OCI-LY3 (cell line): ENCODE measurements around the gene MAT2B.

Experiments
- H2AFZ ChIP-seq: fragments of 200-600, 300-600 bp; shearing (Covaris generic); 2 replicates; pipeline ENCODE4 v1.6.0; 2014; ENCODE audit warnings: antibody characterized with exemption, low read depth, low read length
- H3K27ac ChIP-seq: fragments of 200-600, 300-600 bp; sonication (generic); 2 replicates; pipeline ENCODE4 v1.5.1; 2014; ENCODE audit warnings: mild to moderate bottlenecking, low read length, moderate library complexity, mixed read lengths
- H3K27me3 ChIP-seq: fragments of 200-600, 300-600 bp; sonication (generic); 2 replicates; pipeline ENCODE4 v1.6.1; 2014; ENCODE audit warnings: low read depth, low read length, mixed read lengths
- H3K36me3 ChIP-seq: fragments of 200-600, 300-600 bp; sonication (generic); replicated peaks from 2 replicates; pipeline ENCODE3; 2014; ENCODE audit warnings: low read depth, low read length, mixed read lengths
- H3K4me1 ChIP-seq: fragments of 300-600, 200-600 bp; sonication (generic); 2 replicates; pipeline ENCODE4 v1.6.1; 2014; ENCODE audit warnings: low read length, mixed read lengths
- H3K4me2 ChIP-seq: fragments of 200-600, 300-600 bp; sonication (generic); 2 replicates; pipeline ENCODE4 v1.6.1; 2014; ENCODE audit warnings: low read length, mixed read lengths
- H3K4me3 ChIP-seq: fragments of 300-600, 200-600 bp; sonication (generic); 2 replicates; pipeline ENCODE4 v1.5.1; 2014; ENCODE audit warnings: antibody characterized with exemption, mild to moderate bottlenecking, low read length, moderate library complexity
- H3K79me2 ChIP-seq: fragments of 300-600, 200-600 bp; shearing (Covaris generic); 2 replicates; pipeline ENCODE4 v1.6.1; 2014; ENCODE audit warnings: mild to moderate bottlenecking, low read length, mixed read lengths
- H3K9ac ChIP-seq: fragments of 300-600, 200-600 bp; shearing (Covaris generic); 2 replicates; pipeline ENCODE4 v1.6.0; 2014; ENCODE audit warnings: mild to moderate bottlenecking, low read length, moderate library complexity
- H3K9me3 ChIP-seq: fragments of 200-600, 300-600 bp; shearing (Covaris generic); 2 replicates; pipeline ENCODE4 v1.6.1; 2014; ENCODE audit warnings: low read length, mixed read lengths; ENCODE audit not compliant: insufficient read depth
- H4K20me1 ChIP-seq: fragments of 200-600, 300-600 bp; sonication (generic); 2 replicates; pipeline ENCODE4 v1.6.1; 2016; ENCODE audit warnings: low read length, mixed read lengths; ENCODE audit not compliant: insufficient read depth
- EZH2phosphoT487 ChIP-seq: fragments of 200-600 bp; shearing (Covaris generic); IDR thresholded peaks from 2 replicates; pipeline ENCODE4 v1.6.1; 2018; ENCODE audit warnings: antibody characterized with exemption, mixed run types, low read depth
- TF ChIP-seq, protein P1 (sequence below): fragments of 200-600, 300-600 bp; sonication (generic); IDR thresholded peaks from 2 replicates; pipeline ENCODE4 v1.5.1; 2014; ENCODE audit warnings: antibody characterized with exemption, low read length, low read depth

Gene MAT2B

DNA sequence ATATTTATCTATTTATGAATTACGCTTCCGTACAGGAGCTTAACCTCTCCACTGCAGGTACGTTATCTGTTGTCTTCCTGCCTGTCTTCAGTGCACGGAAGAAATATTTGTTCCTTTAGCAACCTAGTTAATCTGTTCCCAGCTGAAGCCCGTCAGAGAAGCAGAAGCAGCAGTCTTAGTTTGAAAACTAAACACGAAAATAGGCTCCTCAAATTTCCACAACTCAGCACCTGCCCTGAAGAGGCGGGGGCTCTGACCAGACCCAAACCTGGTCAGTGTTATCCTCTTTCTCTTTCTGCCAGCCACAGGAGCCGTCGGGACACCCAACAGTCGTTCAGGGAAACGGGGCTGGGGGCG is 46.0 kb upstream of the MAT2B start:
- H3K79me2 ChIP-seq = peaks cover 77% of the 10 kb centered on the region
- H3K27ac ChIP-seq = peak overlapping the region; percentile 97
- peak overlapping the region; percentile 93; the same call in 1 of the 2 replicates for H2AFZ ChIP-seq
- peaks cover 24% of the 10 kb centered on the region for H3K36me3 ChIP-seq
- TF ChIP-seq EZH2phosphoT487 = no peak
- TF ChIP-seq, protein P1, sequence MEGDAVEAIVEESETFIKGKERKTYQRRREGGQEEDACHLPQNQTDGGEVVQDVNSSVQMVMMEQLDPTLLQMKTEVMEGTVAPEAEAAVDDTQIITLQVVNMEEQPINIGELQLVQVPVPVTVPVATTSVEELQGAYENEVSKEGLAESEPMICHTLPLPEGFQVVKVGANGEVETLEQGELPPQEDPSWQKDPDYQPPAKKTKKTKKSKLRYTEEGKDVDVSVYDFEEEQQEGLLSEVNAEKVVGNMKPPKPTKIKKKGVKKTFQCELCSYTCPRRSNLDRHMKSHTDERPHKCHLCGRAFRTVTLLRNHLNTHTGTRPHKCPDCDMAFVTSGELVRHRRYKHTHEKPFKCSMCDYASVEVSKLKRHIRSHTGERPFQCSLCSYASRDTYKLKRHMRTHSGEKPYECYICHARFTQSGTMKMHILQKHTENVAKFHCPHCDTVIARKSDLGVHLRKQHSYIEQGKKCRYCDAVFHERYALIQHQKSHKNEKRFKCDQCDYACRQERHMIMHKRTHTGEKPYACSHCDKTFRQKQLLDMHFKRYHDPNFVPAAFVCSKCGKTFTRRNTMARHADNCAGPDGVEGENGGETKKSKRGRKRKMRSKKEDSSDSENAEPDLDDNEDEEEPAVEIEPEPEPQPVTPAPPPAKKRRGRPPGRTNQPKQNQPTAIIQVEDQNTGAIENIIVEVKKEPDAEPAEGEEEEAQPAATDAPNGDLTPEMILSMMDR = no peak
- peak overlapping the region; percentile 93 for H3K4me3 ChIP-seq
- H3K27me3 ChIP-seq = no peaks in the 10 kb centered on the region
- no peaks in the 10 kb centered on the region for H4K20me1 ChIP-seq
- H3K4me1 ChIP-seq = peaks cover 22% of the 10 kb centered on the region
- peak overlapping the region; percentile 77 for H3K4me2 ChIP-seq
- H3K9me3 ChIP-seq = no peaks in the 10 kb centered on the region
- peak overlapping the region; percentile 94 for H3K9ac ChIP-seq

DNA sequence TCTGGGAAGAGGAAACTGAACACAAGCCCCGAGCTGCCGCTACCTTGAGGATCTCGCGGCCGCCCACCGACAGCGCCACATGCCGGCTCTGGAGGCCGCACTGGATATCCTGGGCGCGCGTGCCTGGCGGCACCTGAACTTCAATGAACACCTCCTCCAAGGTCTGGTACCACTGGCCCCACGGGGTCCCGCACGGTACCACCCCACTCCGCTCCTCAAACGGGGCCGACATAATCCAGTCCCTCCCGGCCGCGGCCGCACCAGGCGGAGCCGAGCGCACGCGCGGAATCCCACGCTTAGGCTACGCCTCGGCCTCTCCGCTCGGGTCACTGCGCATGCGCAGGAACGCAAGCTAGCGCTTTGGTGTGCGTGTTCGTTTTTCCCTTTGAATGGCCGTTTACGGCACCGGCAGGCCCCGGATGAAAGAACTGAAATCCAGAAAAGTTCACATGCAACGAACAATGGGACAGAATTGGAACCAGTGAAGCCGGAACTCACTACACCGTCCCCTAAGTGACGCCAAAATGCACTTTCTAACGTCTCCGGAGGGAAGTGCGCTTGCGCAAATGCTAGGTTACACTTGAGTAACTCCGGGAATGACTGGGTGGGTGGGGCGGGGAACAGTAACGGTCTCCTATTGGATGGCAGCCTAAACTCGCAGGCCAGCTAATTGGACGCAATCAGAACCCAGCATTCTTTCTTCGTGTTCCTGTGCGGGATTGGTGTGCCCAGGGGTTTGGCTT is 45.4 kb upstream of the MAT2B start, which contains the start of gene NUDCD2:
NUDCD2 (minus strand) TSS at position 284 of the 743 bp plus-strand sequence; CDS start at position 232, 52 bp downstream.
- Histone ChIP-seq H4K20me1 (no peaks in the 10 kb centered on the region), H3K79me2 (peaks cover 82% of the 10 kb centered on the region), H3K27ac (peak within 1 kb of the TSS; percentile 97), H3K27me3 (no peaks in the 10 kb centered on the region), H2AFZ (peak within 1 kb of the TSS; percentile 93), H3K9me3 (no peaks in the 10 kb centered on the region), H3K4me1 (peaks cover 22% of the 10 kb centered on the region), H3K4me2 (peak within 1 kb of the TSS; percentile 86), H3K4me3 (peak within 1 kb of the TSS; percentile 99), H3K36me3 (peaks cover 25% of the 10 kb centered on the region), H3K9ac (peak within 1 kb of the TSS; percentile 99)
- no peak for TF ChIP-seq EZH2phosphoT487
- TF ChIP-seq, protein P1 = peak; percentile 36; the same call in 1 of the 2 replicates

DNA sequence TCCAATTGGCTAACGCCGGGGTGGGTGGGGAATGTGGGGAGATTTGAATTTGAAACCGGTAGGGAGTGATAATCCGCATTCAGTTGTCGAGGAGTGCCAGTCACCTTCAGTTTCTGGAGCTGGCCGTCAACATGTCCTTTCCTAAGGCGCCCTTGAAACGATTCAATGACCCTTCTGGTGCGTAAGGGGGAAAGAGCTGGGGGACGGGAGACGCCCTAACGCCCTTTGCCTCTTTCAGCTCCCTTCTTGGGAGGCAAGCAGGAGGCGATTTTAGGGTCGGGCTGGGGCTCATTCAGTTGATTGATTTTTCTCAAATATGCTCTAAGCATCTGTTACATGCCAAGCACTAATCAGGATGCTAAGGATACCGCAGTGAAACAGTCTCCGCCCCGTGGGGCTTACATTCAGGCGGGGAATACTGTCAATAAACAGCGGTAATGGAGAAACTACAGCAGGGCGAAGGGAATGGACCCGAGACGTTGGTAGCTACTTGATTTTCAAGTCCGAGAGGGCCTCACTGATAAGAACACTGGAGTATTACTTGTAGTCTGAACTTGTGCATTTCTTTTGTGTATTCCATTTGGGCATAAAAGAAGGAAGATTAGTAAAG is 44.8 kb upstream of the MAT2B start, which contains the start of gene HMMR:
HMMR (plus strand) TSS at position 71 of the 610 bp plus-strand sequence; CDS start at position 132, 61 bp downstream.
- Histone ChIP-seq H3K9me3 (no peaks in the 10 kb centered on the region), H3K79me2 (peaks cover 85% of the 10 kb centered on the region), H3K27me3 (no peaks in the 10 kb centered on the region), H3K4me3 (peak within 1 kb of the TSS; percentile 99), H4K20me1 (no peaks in the 10 kb centered on the region), H3K4me2 (peak within 1 kb of the TSS; percentile 86), H3K9ac (peak within 1 kb of the TSS; percentile 99), H2AFZ (peak within 1 kb of the TSS; percentile 93), H3K27ac (peak within 1 kb of the TSS; percentile 97), H3K4me1 (peaks cover 22% of the 10 kb centered on the region), H3K36me3 (peaks cover 22% of the 10 kb centered on the region)
- TF ChIP-seq, protein P1 = no peak
- TF ChIP-seq EZH2phosphoT487 = no peak

DNA sequence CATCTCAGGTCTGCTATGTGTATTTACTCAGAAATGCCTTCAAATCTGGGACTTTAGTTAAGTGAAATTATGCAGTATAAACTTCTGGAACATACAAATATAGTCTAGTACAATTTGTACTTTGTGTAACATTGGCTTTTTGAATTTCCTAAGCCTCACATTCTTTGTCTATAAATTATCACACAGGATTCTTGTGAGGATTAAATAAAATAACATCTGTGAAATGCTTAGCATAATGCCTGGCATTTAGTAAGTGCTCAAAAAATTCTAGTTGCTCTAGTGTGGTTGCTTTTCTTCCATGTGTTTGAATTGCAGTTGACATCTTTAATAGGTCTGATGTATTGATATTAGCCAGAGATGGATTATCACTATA is 42.4 kb upstream of the MAT2B start:
- H3K27me3 ChIP-seq = no peaks in the 10 kb centered on the region
- no peaks in the 10 kb centered on the region for H3K9me3 ChIP-seq
- H3K27ac ChIP-seq = no peak overlapping the region
- peak overlapping the region; percentile 86 for H3K4me2 ChIP-seq
- TF ChIP-seq EZH2phosphoT487 = no peak
- H4K20me1 ChIP-seq = no peaks in the 10 kb centered on the region
- peaks cover 22% of the 10 kb centered on the region for H3K4me1 ChIP-seq
- H2AFZ ChIP-seq = no peak overlapping the region
- H3K9ac ChIP-seq = no peak overlapping the region
- no peak overlapping the region for H3K4me3 ChIP-seq
- H3K36me3 ChIP-seq = peaks cover 25% of the 10 kb centered on the region
- H3K79me2 ChIP-seq = peaks cover 81% of the 10 kb centered on the region
